Adrenal gland (tissue), 12 donors: ENCODE measurements around the gene RGS3. TPM values are rescaled to one million over a fixed set of nuclear protein-coding genes. Genes with fewer than 3 reads are reported as not detected.

Source experiments
- DNase-seq, 7 donors: peaks; one replicate each; pipeline ENCODE4 v3.0.0-alpha.2; 2019 to 2020
- H3K27ac ChIP-seq, 5 donors: fragments of 200-600 bp; sonication (generic) in 4 of 5; 1 replicate in 3 of 5; 2 replicates in 2 of 5; pipeline versions ENCODE4 v1.5.1 to v1.8.0; 2016 to 2020; ENCODE audit warnings: mild to moderate bottlenecking in 1 of 5
- H3K27me3 ChIP-seq: fragments of 200-600 bp; 2 replicates; pipeline ENCODE4 v1.8.0; 2021
- H3K36me3 ChIP-seq, 2 donors: fragments of 200-600 bp; replicated peaks in 1 of 2; 1 replicate in 1 of 2; 2 replicates in 1 of 2; pipeline versions ENCODE4 v1.5.1 to v1.8.0; 2018 to 2022
- H3K4me1 ChIP-seq, 2 donors: fragments of 200-600 bp; replicated peaks in 1 of 2; 1 replicate in 1 of 2; 2 replicates in 1 of 2; pipeline versions ENCODE4 v1.5.1 to v1.8.0; 2018 to 2021
- H3K4me3 ChIP-seq, 4 donors: fragments of 200-600 bp; sonication (generic) in 3 of 4; one replicate each; pipeline ENCODE4 v1.5.1; 2016 to 2018
- H3K9me3 ChIP-seq, 3 donors: fragments of 200-600 bp; sonication (generic) in 1 of 3; replicated peaks in 1 of 3; 1 replicate in 2 of 3; 2 replicates in 1 of 3; pipeline versions ENCODE4 v1.5.1 to v1.8.0; 2016 to 2021
- CTCF ChIP-seq, 6 experiments: fragments of 450-650 bp in 4 of 6; fragments of 200-600 bp in 2 of 6; sonication (generic) in 1 of 6; IDR thresholded peaks; 1 replicate in 5 of 6; 2 replicates in 1 of 6; pipeline versions ENCODE4 v1.5.1 to v1.8.0; 2016 to 2021; ENCODE audit warnings: antibody characterized with exemption in 6 of 6, mild to moderate bottlenecking in 2 of 6, moderate library complexity in 1 of 6
- POLR2A ChIP-seq, 2 donors: fragments of 450-650 bp; IDR thresholded peaks; one replicate each; pipeline ENCODE4 v1.6.1; 2017; ENCODE audit warnings: antibody characterized with exemption in 2 of 2, mild to moderate bottlenecking in 2 of 2, moderate library complexity in 1 of 2
- WGBS, 4 donors: extraction: QIAGEN DNeasy Blood & Tissue Kit in 2 of 4; methylation state at CpG; one replicate each; pipeline versions ENCODE4 v1.1.5 to v1.1.7; 2013 to 2017; 5-methylcytosine and 5-hydroxymethylcytosine counted together
- intact Hi-C, 2 donors: fragments of 100-400 bp; cut with DNase I; formaldehyde crosslinking; loops; one replicate each; pipeline versions ENCODE4 v1.14.1 to v1.15.0; 2022 to 2023
- polyA plus RNA-seq, 3 donors: library from polyadenylated mRNA; stranded (reverse); fragments of 200-250 nt in 2 of 3; fragments of 350-450 nt in 1 of 3; fragmentation: Illumina TruSeq in 1 of 3; extraction: RNeasy Lipid Tissue Mini Kit (QIAGEN cat#74804) in 1 of 3; gene quantifications; one replicate each; pipeline ENCODE4 v1.2.3, GENCODE V29; 2013 to 2014
- total RNA-seq, 9 donors: library from RNA; depleted of rRNA in 4 of 9; stranded (reverse); fragments of >200 nt in 4 of 9; fragments of 120-200 nt in 1 of 9; fragmentation: NEBNext Ultra II Directional in 1 of 9; extraction: Animal tissue kit (Norgen Biotek cat#: 25700) in 1 of 9; gene quantifications; one replicate each; pipeline versions ENCODE4 v1.1.0 to v1.2.4, GENCODE V29; 2013 to 2023
- donor health status: healthy with polysubstance abuse.
- donor health status: Bipolar disorder and iron deficiency.
- donor health status: DM: yes; HTN: yes; CAD: no.
- donor health status: DM: no; HTN: no; CAD: no.
- donor health status: DM: no; HTN: no; CAD: no.
- donor health status: DM: yes; HTN: yes; CAD: no.

The RGS3 gene
- total and polyA plus RNA-seq, 12 donors: 34.5 to 126 (median 65.6) TPM

DNA sequence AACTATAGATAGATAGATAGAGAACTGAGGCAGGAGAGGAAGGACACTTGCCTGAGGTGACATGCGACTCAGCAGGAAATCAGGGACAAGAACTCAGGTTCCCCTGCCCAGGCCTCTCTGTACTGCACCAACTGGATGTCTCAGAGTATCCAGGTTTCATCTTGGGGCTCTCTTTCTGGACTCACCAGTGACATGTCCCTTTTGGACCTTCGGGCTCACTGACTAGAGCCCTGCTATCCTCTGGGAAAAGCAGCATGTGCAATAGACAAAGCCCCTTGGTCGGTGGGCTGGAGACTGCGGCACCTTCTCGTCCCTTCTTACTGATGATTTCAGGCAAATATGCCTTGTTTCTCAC, 104.5 kb downstream of the RGS3 start:
- H3K4me3 ChIP-seq: no peak overlapping the region
- TF ChIP-seq CTCF (IDR thresholded peaks at IDR 0.05) (no peak), POLR2A (IDR thresholded peaks at IDR 0.05) (no peak)
- no peaks in the 10 kb centered on the region for H3K9me3 ChIP-seq
- H3K27ac ChIP-seq: no peak overlapping the region
- H3K4me1 ChIP-seq: peaks cover 0 to 26% of the 10 kb centered on the region in 2 donors
- intact Hi-C loops: no loop called here
- no peaks in the 10 kb centered on the region for H3K36me3 ChIP-seq
- DNase-seq: peak in 1 of 7 donors; percentile 45
- no peaks in the 10 kb centered on the region for H3K27me3 ChIP-seq
- 91 to 96% (median 92%) methylated on average over 5 of the region's 5 CpGs for WGBS, 4 donors

DNA sequence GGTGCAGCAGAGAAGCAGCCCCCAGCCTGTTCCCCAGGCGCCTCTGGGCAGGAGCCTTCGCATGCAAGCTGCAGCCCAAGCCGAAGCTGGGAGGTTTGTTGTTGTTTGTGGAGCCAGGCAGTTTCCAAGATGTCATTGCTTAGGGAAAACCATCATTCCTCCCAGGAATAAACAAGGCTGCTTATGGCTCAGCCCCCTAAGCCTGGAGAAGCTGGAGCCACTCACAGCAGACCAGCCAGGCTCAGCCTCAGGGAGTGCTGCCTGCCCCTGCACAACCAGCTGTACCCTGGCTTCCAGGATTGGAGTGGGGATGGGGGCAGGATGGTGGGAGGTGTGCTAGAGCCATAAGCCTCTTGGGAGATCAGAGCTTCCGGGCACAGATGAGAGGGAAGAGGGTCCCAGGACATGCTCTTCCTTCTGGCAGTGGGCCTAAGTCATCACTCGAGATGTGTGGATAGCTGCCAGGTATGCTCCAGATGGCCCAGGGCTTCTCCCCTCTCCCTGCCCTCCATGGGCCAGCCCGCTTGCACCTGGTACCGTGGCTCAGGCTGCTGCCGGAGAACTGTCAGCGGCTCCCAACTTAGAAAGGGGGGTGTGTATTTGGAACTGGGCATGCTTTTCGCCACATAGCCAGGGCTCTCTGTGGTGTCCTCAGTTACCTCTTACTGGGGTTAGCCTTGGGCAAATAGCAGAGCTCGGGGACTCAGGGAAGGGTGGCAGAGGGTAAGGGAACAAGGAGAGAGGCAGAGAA, 105.2 kb downstream of the RGS3 start:
- no peak overlapping the region for H3K4me3 ChIP-seq
- no peak overlapping the region for H3K27ac ChIP-seq
- peaks cover 0 to 26% of the 10 kb centered on the region in 2 donors for H3K4me1 ChIP-seq

GRCh38 chr9:113569472-113570060, 106.0 kb downstream of the RGS3 start:
- peaks cover 0 to 18% of the 10 kb centered on the region in 2 donors for H3K4me1 ChIP-seq
- DNase-seq: peak in 2 of 7 donors; percentile 5 to 42
- no peaks in the 10 kb centered on the region for H3K27me3 ChIP-seq
- H3K36me3 ChIP-seq: no peaks in the 10 kb centered on the region
- intact Hi-C loops: no loop called here
- no peak overlapping the region for H3K4me3 ChIP-seq
- no peak overlapping the region for H3K27ac ChIP-seq
- no peaks in the 10 kb centered on the region for H3K9me3 ChIP-seq
- no peak for TF ChIP-seq CTCF (IDR thresholded peaks at IDR 0.05)
- TF ChIP-seq POLR2A (IDR thresholded peaks at IDR 0.05): no peak
- 77 to 91% (median 82%) methylated on average over 2 of the region's 2 CpGs for WGBS, 4 donors

More for the DNA sequence above, 105.2 kb downstream of the RGS3 start:
- WGBS, 4 donors: 72 to 80% (median 76%) methylated on average over 6 to 11 of the region's 11 CpGs
- TF ChIP-seq CTCF (IDR thresholded peaks at IDR 0.05) (no peak), POLR2A (IDR thresholded peaks at IDR 0.05) (no peak)
- Histone ChIP-seq H3K9me3 (no peaks in the 10 kb centered on the region), H3K27me3 (no peaks in the 10 kb centered on the region), H3K36me3 (no peaks in the 10 kb centered on the region)
- intact Hi-C loops: no loop called here
- peak in 1 of 7 donors; percentile 59 for DNase-seq

DNA sequence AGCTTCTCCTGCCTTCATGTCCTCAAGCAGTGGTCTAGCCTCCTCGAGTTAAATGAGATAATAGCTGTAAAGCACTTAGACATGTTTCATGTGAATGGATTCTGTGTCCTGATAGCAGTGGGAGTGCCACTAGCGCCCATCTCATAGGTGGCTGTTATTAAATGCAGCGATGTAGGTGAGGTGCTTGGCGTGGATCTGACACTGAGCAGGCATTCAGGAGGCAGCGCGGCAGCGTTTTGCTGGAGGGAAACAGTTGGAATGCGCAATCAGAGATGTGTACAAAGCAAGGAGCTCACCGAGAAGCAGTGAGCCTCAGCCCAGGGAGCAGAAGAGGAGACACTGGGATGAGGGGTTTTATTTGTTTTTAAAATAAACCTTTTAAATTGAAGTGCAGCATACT, 106.6 kb downstream of the RGS3 start:
- no peak for TF ChIP-seq POLR2A (IDR thresholded peaks at IDR 0.05)
- TF ChIP-seq CTCF (IDR thresholded peaks at IDR 0.05): no peak
- peak in 2 of 7 donors; percentile 5 to 51 for DNase-seq
- no peak overlapping the region for H3K4me3 ChIP-seq
- peaks cover 0 to 18% of the 10 kb centered on the region in 2 donors for H3K4me1 ChIP-seq
- H3K36me3 ChIP-seq: no peaks in the 10 kb centered on the region
- H3K9me3 ChIP-seq: no peaks in the 10 kb centered on the region
- intact Hi-C loops: no loop called here
- no peaks in the 10 kb centered on the region for H3K27me3 ChIP-seq
- no peak overlapping the region for H3K27ac ChIP-seq
- WGBS, 4 donors: 91 to 95% (median 94%) methylated on average over 9 of the region's 9 CpGs
